SIG-M5 (cell line): Measurements from ENCODE around the gene L3MBTL4.
"Not testable (repeated sequence)": the region's sequence is repeated elsewhere in the genome, so short reads cannot be mapped to it uniquely, and the experiment has no call there.

Experiments used
- DNase-seq: peaks from one replicate; lab custom pipeline; 2025; lab: John Stamatoyannopoulos, UW

Gene L3MBTL4

DNA sequence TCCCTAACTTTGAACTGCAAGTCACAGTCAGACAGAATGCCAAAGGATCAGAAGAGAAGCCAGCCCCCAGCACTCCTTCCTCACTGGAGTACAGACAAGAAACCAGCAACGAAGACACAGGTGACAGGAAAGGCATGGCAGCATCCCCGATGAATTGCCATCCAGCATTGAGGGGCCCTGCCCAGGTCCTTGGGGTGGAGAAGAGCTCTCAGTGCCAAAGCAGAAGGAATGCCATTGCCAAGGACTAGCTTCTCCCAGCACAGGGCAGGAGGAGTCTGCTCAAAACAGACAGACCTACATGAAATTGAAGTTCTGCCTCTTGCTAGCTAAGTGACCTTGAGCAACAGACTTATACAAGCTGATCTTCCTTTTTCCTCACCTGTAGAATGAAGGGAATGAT, 220.1 kb downstream of the L3MBTL4 start:
- DNase-seq = no peak

DNA sequence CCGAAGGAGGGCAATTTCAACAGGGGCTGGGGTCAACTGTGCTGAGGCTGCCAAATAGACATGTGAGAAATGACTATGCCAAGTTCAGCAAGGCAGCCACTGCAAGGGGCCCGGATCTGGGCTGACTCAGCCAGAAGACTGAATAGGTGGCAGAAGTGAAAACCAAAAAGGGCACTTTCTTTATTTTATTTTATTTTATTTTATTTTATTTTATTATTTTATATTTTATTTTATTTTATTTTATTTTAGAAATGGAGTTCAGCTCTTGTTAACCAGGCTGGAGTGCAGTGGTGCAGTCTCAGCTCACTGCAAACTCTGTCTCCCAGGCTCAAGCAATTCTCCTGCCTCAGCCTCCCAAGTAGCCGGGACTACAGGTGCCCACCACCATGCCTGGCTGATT, 228.9 kb downstream of the L3MBTL4 start:
- DNase-seq = not testable (repeated sequence)

DNA sequence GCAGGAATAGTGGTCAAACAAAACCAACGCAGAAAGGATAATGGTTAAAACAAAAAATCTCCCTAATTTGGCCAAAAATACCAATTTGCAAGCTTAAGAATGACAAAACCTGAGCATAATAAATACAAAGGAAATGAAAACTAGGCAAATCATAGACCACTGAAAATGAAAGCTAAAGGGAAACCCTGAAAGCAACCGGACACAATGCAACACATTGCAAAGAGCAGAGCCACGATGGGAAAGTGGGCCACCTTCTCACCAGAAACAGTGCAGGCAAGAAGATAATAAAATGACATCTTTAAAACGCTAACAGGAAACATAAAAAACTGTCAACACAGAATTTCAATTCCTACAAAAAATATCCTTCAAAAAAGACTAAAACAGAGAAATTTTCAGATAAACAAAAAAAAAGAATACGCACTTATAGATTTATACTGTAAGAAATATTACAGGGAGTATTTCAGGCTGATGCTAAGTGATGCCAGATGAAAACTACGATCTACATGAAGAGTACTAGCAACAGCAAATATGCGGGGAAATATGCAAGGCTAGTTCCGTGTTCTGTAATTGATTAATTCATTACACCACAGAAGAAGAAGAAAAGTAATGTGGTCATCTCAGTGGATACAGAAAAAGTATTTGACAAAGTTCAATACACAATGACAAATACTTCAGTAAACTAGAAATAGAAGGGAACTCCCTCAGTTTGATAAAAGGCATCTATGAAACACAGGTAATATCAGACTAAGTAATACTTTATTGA, 239.5 kb downstream of the L3MBTL4 start:
- DNase-seq = no peak

DNA sequence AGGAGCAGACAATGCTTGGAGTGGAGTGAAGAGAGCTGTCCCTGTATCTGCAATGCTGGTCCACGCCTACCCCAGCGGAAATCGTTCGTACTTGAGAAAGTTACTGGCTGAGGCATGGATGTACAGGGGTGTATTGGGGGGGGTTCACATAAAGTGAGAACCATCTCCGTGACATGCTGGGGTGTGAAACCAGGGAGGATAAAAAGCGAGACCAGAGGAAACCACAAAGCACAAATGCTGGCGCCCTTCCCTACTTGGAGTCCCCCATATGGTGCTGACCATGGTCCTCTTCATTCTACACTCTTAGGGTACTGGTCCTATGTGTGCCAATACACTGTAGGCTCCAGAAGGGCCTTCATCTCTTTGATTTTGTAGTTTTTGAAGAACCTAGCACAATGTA, 244.1 kb downstream of the L3MBTL4 start:
- DNase-seq = no peak

DNA sequence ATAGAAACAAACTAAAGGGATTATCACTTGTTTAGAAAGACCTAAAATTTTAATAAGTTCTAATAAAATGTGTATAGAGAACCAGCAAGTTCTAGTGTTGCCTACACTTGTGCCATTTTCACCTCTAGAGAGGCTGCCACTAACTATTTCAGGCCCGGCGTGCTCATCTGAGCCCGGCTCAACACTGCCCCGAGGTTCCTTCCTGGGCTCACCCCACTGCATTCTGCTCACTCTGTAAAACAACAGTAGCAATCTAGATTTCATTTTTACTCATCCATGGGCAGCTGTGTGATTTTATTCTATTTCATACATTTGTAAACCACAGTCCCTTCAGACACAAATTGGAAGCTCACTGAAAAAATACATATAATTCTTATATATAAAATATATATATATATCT, 253.2 kb downstream of the L3MBTL4 start:
- no peak for DNase-seq

DNA sequence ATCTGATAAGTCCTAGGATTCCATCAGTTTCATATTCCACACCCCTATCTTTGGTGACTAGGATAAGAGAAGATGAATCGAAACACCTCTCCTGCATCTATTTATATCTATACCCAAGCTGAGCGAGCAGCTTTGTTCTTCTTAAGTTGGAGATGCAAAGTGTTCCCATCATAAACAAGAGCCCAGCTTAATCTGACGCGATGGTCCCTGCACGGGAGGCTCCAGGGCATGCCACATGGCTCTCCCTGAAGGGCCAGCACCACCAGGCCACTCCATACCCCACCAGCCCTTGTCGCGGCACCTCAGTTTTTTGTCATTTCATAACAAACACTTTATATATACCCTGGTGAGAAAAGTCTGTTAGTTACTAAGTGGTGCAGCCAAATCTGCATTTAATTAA, 255.3 kb downstream of the L3MBTL4 start:
- no peak for DNase-seq

DNA sequence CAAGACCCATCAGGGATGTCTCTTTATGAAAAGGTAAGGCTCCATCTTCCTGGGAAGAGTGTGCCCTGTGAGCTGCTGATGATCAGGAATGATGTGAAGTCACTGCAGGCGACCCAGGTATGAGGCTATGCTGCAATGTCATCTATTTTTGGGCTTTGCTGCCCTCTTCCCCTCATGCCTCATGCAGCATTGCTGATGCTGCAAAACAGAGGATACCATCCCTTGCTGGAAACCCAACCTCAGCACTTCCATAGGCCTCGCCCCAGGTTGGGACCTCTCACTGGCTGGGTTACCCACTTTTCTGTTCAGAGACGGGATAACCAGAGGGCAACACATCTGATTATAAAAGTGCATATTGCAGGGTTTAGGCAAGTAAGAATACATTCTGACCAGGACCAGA, 255.8 kb downstream of the L3MBTL4 start:
- no peak for DNase-seq

DNA sequence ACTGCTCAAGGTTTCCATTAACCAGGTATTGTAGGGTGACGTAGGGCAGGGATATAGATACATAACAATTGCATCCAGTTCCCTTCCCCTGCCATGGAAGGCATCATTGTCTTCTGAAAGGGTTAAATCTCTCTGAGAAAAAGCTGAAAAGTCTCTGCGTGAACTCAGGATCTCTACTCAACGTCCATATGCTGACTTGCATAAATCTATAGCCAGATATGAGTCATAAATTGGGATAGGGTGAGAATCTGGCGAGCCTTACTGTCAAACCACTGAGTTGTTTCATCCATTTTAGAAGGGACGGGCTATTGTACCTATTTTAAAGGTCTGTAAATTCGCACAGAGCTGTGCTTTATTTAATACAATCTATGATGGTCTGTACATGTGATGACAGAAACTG, 258.3 kb downstream of the L3MBTL4 start:
- no peak for DNase-seq

DNA sequence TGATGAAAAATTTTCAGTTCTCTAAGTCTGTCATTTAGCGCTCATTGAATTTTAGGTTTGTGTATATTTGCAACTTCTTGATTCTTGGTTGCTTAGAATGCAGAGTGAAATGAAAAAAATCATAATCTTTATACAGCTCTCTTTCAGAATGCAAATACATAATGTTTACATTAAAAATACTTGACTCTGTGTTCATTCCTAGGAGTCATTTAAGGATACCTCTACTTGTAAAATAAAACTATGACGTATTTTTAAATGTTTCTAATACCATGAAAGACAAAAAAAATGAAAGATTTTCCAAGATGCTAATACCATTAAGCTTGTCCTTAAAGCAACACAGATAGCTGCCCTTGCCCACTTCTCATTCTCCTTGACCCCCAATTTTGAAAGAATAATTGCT, 259.0 kb downstream of the L3MBTL4 start:
- no peak for DNase-seq

DNA sequence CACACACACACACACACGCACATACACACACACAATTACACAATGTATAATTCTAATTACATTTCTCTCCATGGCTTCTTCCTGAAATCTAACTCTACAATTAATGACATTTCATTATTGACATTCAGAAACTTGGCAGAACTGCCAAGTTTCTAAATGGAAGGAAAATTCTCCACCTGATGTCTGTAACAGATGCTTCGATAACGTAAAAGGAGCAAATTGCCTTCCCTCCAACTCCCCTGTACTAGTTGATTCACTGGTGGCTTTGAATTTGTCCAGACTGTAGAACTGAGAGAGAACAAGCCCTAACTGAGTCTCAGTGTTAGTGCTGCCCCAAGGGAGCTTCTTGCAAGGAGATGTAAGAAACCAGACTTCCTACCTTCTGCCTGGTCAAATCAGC, 264.3 kb downstream of the L3MBTL4 start:
- no peak for DNase-seq

DNA sequence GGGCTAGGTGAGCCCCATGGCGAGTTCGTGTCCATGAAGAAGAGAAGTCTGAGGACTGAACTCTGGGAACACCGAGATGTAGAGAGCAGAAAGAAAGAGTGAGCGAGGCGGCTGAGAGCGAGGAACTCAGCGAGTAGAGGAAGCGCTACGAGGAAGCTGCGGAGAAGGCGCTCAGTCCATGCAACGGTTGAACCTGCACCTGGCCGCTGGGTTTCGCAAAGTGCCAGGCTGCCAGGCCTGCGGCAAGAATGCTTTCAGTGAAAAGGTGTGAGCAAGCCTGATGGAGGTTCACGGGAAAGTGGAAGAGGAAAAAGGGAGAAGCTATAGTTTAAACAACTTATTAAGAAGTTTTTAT, 268.4 kb downstream of the L3MBTL4 start:
- no peak for DNase-seq

DNA sequence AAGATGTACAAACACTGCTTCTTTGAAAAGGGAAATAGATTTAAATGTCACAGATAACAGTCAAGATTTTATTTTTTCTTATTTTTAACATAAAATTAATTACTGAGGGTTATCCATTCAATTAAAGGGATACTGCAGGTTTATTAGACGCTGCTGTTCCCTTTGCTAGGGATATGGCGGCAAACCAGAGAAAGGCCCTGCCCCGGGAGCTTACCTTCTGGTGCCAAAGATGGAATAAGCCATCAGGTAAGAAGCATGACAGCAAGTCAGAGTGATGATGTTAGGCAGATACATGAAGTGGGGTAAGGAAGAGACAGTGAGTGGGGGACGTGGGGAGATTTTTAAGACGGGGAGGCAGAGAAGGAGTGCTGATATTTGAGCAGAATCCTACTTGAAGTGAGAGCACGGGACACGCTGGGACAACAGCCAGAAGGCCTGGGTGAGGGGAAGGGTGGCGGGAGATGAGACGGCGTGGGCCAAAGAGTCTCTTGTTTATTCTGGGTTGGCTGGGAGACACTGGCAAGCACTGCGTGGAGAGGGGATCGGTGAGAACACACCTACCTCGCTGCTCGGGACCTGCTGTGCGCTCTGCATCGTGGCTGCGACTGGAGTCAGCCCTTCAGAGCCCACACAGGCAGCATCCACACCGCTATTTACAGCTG, 268.9 kb downstream of the L3MBTL4 start:
- DNase-seq = no peak

DNA sequence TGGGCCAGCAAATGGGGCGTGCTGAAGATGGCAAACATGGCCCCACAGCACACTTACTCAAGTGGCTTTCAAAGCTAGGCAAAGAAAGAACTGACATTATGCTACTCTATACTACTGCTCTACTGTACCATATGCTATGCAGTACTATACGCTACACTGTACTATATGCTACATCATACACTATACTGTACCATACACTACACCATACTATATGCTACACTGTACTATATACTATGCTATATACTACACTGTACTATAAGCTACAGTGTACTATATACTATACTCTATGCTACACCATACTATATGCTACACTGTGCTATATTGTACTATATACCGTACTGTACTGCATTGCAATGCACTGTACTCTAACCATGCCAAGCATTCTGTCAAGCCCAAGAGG, 275.7 kb downstream of the L3MBTL4 start:
- DNase-seq = no peak

DNA sequence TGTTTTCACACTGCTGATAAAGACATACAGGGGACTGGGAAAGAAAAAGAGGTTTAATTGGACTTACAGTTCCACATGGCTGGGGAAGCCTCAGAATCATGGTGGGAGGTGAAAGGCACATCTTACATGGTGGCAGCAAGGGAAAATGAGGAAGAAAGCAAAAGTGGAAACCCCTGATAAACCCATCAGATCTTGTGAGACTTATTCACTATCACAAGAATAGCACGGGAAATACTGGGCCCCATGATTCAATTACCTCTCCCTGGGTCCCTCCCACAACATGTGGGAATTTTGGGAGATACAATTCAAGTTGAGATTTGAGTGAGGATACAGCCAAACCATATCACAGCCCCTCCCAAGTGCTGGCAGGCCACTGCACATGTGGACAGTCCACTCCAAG, 278.8 kb downstream of the L3MBTL4 start:
- DNase-seq = not testable (repeated sequence)

DNA sequence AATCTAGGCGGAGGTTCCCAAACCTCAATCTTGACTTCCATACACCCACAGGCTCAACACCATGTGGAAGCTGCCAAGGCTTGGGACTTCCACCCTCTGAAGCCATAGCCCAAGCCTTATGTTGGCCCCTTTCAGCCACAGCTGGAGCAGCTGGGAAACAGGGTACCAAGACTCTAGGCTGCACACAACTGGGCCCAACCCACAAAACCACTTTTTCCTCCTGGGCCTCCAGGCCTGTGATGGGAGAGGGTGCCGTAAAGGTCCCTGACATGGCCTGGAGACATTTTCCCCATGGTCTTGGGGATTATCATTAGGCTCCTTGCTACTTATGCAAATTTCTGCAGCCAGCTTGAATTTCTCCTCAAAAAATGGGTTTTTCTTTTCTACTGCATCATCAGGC, 279.7 kb downstream of the L3MBTL4 start:
- DNase-seq = not testable (repeated sequence)

DNA sequence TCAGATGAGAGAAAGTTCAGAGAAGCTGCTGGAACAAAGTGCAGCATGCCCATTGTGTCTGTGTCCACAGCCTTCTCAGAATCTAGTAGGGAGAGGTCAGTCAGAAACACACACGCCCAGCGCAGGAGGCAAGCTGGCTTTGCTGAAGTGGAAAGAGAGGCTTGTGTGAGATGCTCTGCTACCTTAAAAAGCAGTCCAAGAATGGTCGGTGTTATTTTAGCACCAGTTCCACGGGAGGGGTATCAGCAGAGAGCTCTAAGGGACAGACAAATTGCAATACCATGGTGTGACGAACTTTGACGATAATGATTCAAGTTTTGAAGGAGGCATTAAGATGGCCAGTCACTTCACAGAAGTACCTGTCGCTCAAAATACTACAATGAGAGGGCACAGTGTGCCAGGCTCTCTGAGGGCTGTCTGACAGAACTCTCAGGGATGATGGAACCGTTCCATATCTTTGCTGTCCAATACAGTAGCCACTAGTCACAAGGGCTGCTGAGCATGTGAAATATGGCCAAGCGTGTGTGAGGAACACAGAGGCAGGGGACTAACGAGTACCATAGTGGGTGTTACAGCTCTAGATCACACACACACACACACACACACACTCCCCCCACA, 281.9 kb downstream of the L3MBTL4 start:
- no peak for DNase-seq

DNA sequence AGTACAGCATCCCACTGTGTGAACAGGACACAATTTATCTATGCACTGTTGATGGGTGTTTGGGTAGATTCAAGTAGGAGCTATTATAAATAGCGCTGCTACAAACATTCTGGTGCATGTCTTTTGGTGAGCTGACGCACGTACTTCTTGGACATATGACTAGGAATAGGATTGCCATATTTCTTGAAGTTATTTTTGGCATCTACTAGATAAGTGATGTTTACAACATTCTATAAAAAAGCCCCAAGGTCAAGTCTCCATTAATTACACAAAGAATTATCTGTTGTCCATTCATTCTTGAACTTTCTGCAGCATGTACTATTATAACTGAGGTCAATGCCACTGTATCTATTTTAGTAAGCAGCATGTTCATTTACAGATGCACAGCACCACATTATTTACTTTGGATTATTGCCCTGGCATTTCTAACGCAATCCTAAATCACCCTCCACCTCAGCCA, 293.9 kb downstream of the L3MBTL4 start:
- no peak for DNase-seq

DNA sequence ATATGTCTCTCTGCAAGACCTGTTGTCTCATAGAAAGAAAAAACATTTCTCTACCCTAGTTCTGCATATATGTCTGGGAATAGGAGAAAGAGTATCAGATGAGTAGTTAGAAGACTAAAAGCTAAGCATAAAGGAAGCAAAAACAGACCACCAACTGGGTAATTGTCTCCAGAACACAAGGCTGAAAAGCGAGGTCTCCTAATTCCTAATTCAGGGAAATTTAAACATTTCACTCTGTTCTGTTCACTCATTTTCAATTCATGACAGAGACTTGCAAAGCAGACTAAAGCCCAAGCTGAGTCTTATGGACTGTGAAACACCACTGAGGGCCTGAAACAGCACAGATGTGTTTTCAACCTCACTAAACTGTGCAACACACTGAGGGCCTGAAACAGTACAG, 294.9 kb downstream of the L3MBTL4 start:
- no peak for DNase-seq

DNA sequence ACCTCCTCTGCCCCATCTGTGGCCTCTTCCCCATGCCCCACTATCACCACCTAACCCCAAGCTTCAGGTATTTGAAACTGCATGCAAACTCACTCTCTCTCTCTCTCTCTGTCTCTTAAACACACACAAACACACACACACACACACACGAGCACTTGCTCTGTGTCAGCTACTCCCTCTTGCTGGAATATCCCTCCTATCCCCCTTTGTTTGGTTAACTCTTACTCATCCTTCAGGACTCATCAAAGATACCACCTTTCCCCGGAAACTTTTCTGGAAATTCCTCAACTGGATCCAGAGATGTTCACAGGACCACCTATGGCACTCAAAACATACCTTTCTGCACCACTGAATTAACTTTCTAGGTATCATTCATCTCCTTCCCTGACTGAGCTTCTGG, 296.6 kb downstream of the L3MBTL4 start:
- no peak for DNase-seq

DNA sequence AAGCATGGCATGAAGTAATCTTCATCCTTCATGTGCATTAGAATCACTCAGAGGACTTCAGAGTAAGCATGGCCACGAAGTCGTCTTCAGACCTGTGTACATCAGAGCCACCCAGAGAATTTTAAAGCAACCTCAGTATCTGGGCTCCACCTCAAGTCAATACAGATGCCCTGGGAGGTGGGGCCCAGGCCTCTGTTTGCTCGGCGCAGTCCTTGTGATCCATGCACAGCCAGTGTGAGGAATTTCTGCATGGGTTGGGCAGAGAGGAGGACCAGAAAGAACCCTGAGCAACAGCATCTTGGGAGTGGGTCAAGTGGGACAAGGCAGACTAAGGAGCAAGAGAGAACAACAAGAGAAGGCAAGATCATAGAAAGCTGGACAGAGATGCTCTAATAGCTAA, 299.0 kb downstream of the L3MBTL4 start:
- DNase-seq = no peak

DNA sequence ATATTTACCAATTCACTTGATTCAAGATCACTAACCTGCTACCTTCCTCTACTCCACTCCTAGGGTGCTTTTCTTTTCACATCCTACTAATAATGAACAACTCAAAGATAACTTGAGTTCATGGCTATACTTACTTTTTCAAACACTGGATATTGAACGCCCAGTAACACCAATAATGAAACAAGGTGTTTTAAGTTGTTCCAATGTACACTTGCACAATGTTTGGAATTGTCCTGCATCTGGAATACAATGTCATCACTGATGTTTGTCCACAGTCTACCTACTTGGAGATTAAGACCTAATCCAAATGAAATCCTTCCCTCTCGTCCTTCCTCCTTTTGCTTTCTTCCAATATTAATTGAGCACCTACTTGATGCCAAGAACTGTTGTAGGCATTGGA, 301.1 kb downstream of the L3MBTL4 start:
- no peak for DNase-seq

DNA sequence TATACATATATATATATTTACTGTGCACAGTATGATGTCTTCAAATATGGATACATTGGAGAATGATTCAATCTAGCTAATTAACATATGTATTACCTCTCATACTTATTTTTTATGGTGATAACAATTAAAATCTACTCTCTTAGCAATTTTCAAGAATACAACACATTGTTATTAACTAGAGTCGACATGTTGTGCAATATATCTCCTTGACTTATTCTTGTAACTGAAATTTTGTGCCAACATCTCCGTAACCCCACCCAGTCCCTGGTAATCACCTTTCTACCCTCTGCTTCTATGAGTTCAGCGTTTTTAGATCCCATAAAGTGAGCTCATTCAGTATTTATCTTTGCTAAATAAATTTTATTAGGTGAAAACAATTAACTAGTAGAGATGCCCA, 303.0 kb downstream of the L3MBTL4 start:
- DNase-seq = no peak

DNA sequence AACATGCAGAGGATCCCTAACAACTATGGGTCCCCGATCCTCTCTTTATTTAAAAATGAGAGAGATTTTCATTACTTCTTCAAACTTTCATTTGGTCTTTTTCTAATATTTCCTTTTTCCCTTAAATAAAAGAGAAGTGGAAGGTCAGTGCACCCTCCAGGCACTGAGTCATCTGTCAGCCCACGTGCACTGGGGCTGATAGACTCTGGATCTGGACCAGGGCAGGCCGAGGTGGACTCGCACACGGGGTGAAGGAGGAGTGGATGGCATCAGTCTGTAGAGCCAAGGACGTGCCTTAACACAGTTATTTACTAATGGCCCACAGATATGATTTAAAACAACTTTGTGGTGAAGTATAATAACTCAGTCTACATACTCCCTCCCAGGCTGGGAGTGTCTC, 305.0 kb downstream of the L3MBTL4 start:
- no peak for DNase-seq

DNA sequence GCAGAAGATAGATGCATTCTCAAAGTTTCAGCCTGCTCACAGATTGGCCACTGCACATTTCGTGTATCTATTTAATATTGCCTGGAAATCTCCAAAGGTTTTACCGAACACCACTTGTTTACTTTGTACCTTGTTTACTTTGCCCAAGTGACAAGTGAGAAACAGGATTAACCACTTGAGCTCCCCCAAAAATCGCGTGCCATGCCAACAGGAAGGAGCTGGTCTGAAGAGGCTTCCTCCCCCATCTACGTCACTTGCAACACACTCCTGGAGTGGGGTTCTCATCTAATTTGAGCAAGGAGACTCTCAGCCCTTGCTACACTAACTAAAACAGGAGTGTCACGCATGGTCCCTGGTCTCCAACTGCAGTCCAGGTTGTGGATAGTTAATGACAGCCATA, 306.9 kb downstream of the L3MBTL4 start:
- no peak for DNase-seq
